Ovary (tissue), 3 donors: Measurements from ENCODE around the gene ITSN1.

Source experiments
- EP300 ChIP-seq: sonication (generic); formaldehyde crosslinking; IDR thresholded peaks from one replicate; pipeline ENCODE4 v1.6.1; 2017; ENCODE audit warnings: antibody characterized with exemption
- TF ChIP-seq, protein P1 (sequence below), 3 donors: fragments of 450-650 bp in 2 of 3; fragments of 200-600 bp in 1 of 3; IDR thresholded peaks; one replicate each; pipeline versions ENCODE4 v1.5.1 to v1.8.0; 2016 to 2022; ENCODE audit warnings: antibody characterized with exemption in 3 of 3, mild to moderate bottlenecking in 1 of 3
- donor health status: DM: no; HTN: no; CAD: no.

DNA sequence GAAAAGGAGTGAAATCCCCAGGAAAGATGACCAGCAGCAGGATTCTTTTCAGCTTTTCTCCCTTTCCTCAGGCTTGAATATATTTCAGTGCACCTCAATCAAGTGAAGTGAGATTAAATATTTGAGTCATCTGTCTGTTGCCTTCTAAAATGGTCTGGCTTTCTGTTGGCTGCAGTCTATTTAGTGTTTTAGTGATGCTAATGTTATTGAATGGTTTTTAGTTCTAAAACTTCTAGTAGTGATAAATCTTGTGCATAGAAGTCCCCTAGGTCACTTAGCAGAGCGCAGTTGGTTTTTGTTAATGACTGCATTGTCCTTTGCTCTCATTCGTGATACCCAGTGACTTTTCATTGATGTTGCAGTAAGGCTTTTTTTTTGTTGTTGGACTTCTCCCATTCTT lies 53.5 kb downstream of the ITSN1 start:
- TF ChIP-seq EP300 = no peak
- TF ChIP-seq, protein P1, sequence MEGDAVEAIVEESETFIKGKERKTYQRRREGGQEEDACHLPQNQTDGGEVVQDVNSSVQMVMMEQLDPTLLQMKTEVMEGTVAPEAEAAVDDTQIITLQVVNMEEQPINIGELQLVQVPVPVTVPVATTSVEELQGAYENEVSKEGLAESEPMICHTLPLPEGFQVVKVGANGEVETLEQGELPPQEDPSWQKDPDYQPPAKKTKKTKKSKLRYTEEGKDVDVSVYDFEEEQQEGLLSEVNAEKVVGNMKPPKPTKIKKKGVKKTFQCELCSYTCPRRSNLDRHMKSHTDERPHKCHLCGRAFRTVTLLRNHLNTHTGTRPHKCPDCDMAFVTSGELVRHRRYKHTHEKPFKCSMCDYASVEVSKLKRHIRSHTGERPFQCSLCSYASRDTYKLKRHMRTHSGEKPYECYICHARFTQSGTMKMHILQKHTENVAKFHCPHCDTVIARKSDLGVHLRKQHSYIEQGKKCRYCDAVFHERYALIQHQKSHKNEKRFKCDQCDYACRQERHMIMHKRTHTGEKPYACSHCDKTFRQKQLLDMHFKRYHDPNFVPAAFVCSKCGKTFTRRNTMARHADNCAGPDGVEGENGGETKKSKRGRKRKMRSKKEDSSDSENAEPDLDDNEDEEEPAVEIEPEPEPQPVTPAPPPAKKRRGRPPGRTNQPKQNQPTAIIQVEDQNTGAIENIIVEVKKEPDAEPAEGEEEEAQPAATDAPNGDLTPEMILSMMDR (IDR thresholded peaks at IDR 0.05) = no peak
